K562 (cell line): ENCODE data around the gene TP53TG5. TPM values are rescaled to one million over a fixed set of nuclear protein-coding genes. Genes with fewer than 3 reads are reported as not detected.

Experiments used
- ATAC-seq: fragments of 200-7000 bp; cut with Tn5 transposase; 3 replicates; pipeline ENCODE4 v1.9.1; 2020; ENCODE audit warnings: moderate library complexity
- BruUV-seq: library from RNA; stranded (reverse); fragments of 400-500 nt; replicated peaks from 2 replicates; lab custom pipeline; 2021; lab: Mats Ljungman, UMichigan
- CTCF ChIA-PET: fragments of 300-600 bp; formaldehyde crosslinking; extraction: SDS; loops from one replicate; lab custom pipeline; 2021; ENCODE audit warnings: low intra/inter-chr PET ratio; lab: Yijun Ruan, JAX
- POLR2A ChIA-PET: fragments of 300-600, 350-650 bp; sonication (Branson Sonifier 250); formaldehyde crosslinking; extraction: SDS; loops from one replicate; lab custom pipeline; 2021; ENCODE audit warnings: antibody characterized with exemption, inconsistent platforms; lab: Yijun Ruan, JAX
- DNase-seq, 4 experiments: peaks; one replicate each; pipeline versions ENCODE4 v3.0.0 to v3.0.0-alpha.2; 2011 to 2018; ENCODE audit warnings: low spot score in 3 of 4, mixed read lengths in 3 of 4; ENCODE audit errors: extremely low read depth in 1 of 4
- FAIRE-seq: peaks from 2 replicates; lab custom pipeline; 2011; peaks lifted over from hg19 to GRCh38; lab: Jason Lieb, UNC
- H2AFZ ChIP-seq: 2 replicates; pipeline ENCODE4 v1.6.0; 2011; ENCODE audit warnings: low read depth, low read length, control low read depth, inconsistent platforms
- H3K27ac ChIP-seq: fragments of 200-600 bp; 3 replicates; pipeline ENCODE4 v1.8.0; 2011; ENCODE audit warnings: low read depth, mild to moderate bottlenecking, control low read depth, inconsistent platforms, low read length, moderate library complexity, mixed read lengths; ENCODE audit errors: extremely low read depth
- H3K27me3 ChIP-seq, 2 experiments: fragments of 300-600 bp in 1 of 2; 2 replicates in 1 of 2; 3 replicates in 1 of 2; pipeline versions ENCODE4 v1.6.0 to v1.8.0; 2011; ENCODE audit warnings: inconsistent platforms in 2 of 2, low read length in 2 of 2, mild to moderate bottlenecking in 1 of 2, mixed read lengths in 1 of 2, moderate library complexity in 1 of 2; ENCODE audit not compliant: control insufficient read depth in 2 of 2, insufficient read depth in 2 of 2
- H3K36me3 ChIP-seq: fragments of 300-600 bp; 3 replicates; pipeline ENCODE4 v1.8.0; 2011; ENCODE audit warnings: mild to moderate bottlenecking, low read length, inconsistent platforms; ENCODE audit not compliant: control insufficient read depth, insufficient read depth
- H3K4me1 ChIP-seq, 2 experiments: fragments of 200-600 bp in 1 of 2; replicated peaks in 1 of 2; 2 replicates in 1 of 2; 3 replicates in 1 of 2; pipeline versions ENCODE4 v1.5.1 to v1.8.0; 2011; ENCODE audit warnings: inconsistent platforms in 2 of 2, low read length in 2 of 2, mild to moderate bottlenecking in 1 of 2, mixed read lengths in 1 of 2, moderate library complexity in 1 of 2; ENCODE audit not compliant: control insufficient read depth in 2 of 2, insufficient read depth in 2 of 2
- H3K4me2 ChIP-seq: 2 replicates; pipeline ENCODE4 v1.6.1; 2011; ENCODE audit warnings: low read length, control low read depth, inconsistent platforms, mixed read lengths; ENCODE audit not compliant: insufficient read depth
- H3K4me3 ChIP-seq: fragments of 200-600 bp; sonication (generic), shearing (Covaris generic); 2 replicates; pipeline ENCODE4 v1.5.1; 2016; ENCODE audit warnings: control low read depth, inconsistent platforms
- H3K79me2 ChIP-seq: fragments of 200-600 bp; 3 replicates; pipeline ENCODE4 v1.8.0; 2011; ENCODE audit warnings: low read length, inconsistent platforms; ENCODE audit not compliant: control insufficient read depth, insufficient read depth
- H3K9ac ChIP-seq, 2 experiments: 2 replicates each; pipeline versions ENCODE4 v1.6.0 to v1.6.1; 2011; ENCODE audit warnings: low read depth in 2 of 2, low read length in 2 of 2, control low read depth in 1 of 2, inconsistent platforms in 1 of 2, mild to moderate bottlenecking in 1 of 2, mixed read lengths in 1 of 2; ENCODE audit not compliant: insufficient read depth in 1 of 2
- H3K9me1 ChIP-seq: one replicate; pipeline ENCODE4 v1.6.0; 2011; ENCODE audit warnings: inconsistent platforms, mild to moderate bottlenecking, low read length, moderate library complexity; ENCODE audit not compliant: control insufficient read depth, insufficient read depth
- H3K9me3 ChIP-seq: replicated peaks from 2 replicates; pipeline ENCODE4 v1.5.1; 2011; ENCODE audit warnings: low read depth, low read length, inconsistent platforms; ENCODE audit not compliant: control insufficient read depth, insufficient read depth
- H4K20me1 ChIP-seq: replicated peaks from 2 replicates; pipeline ENCODE4 v1.6.1; 2011; ENCODE audit warnings: low read length, inconsistent platforms, mixed read lengths; ENCODE audit not compliant: control insufficient read depth, insufficient read depth
- EGR1 ChIP-seq: fragments of 450-650 bp; conservative IDR thresholded peaks from 2 replicates; pipeline ENCODE4 v1.6.1; 2017; ENCODE audit warnings: mild to moderate bottlenecking
- FOXK1 ChIP-seq: sonication (generic); formaldehyde crosslinking; IDR thresholded peaks from 2 replicates; pipeline ENCODE4 v1.8.0; 2022; ENCODE audit warnings: missing genetic modification reagents, mild to moderate bottlenecking, borderline replicate concordance
- HOXB6 ChIP-seq: fragments of 250-450 bp; sonication (Bioruptor Pico); IDR thresholded peaks from 2 replicates; pipeline ENCODE4 v1.5.1; 2022; ENCODE audit warnings: mild to moderate bottlenecking, borderline replicate concordance
- NUFIP1 ChIP-seq: fragments of 450-650 bp; IDR thresholded peaks from 2 replicates; pipeline ENCODE4 v1.6.1; 2018; ENCODE audit not compliant: partially characterized antibody
- PHF20 ChIP-seq: fragments of 450-650 bp; IDR thresholded peaks from 2 replicates; pipeline ENCODE4 v1.6.1; 2018; ENCODE audit not compliant: partially characterized antibody
- RBFOX2 ChIP-seq: fragments of 200-400 bp; formaldehyde crosslinking; IDR thresholded peaks from 2 replicates; pipeline ENCODE4 v1.6.1; 2017; ENCODE audit warnings: low read depth, mild to moderate bottlenecking, low read length, moderate library complexity
- RFX1 ChIP-seq: fragments of 450-650 bp; IDR thresholded peaks from 2 replicates; pipeline ENCODE4 v1.6.1; 2016; ENCODE audit warnings: mild to moderate bottlenecking, moderate library complexity
- SRSF9 ChIP-seq: fragments of 200-400 bp; formaldehyde crosslinking; IDR thresholded peaks from 2 replicates; pipeline ENCODE4 v1.6.1; 2017; ENCODE audit warnings: low read depth, low read length, borderline replicate concordance
- ZNF583 ChIP-seq: fragments of 250-450 bp; sonication (Bioruptor Pico); IDR thresholded peaks from 2 replicates; pipeline ENCODE4 v1.4.0; 2020
- WGBS: fragments of 100-300 bp; shearing (Covaris generic); methylation state at CpG from one replicate; pipeline ENCODE4 v1.1.6; 2016; ENCODE audit warnings: low coverage, mixed read lengths; ENCODE audit not compliant: insufficient coverage; ENCODE audit errors: missing lambda C conversion rate; 5-methylcytosine and 5-hydroxymethylcytosine counted together
- in situ Hi-C: fragments of 300-500 bp; cut with MboI; formaldehyde crosslinking; loops from 4 replicates; pipeline ENCODE4 v1.15.0; 2018; ENCODE audit warnings: inconsistent platforms, mixed read lengths
- intact Hi-C: fragments of 100-400 bp; cut with micrococcal nuclease; formaldehyde crosslinking; loops from 2 replicates; pipeline ENCODE4 v1.14.2; 2022
- polyA plus RNA-seq, 8 experiments: library from polyadenylated mRNA; depleted of rRNA in 4 of 8; stranded (reverse) in 5 of 8; unstranded in 3 of 8; fragments of >200 nt; fragmentation: Nextera tagmentation in 2 of 8; fragmentation: Illumina TruSeq in 1 of 8; extraction: Ambion mirVana in 2 of 8; extraction: Trizol in 1 of 8; gene quantifications; 2 replicates each; pipeline versions ENCODE4 v1.2.1 to v1.2.3, GENCODE V29; 2011 to 2014; ENCODE audit warnings: inconsistent platforms in 1 of 8, missing spikeins in 1 of 8
- total RNA-seq, 7 experiments: library from RNA; depleted of rRNA in 6 of 7; stranded (reverse); fragments of >200 nt in 6 of 7; fragmentation: Illumina TruSeq in 2 of 7; extraction: Trizol in 2 of 7; gene quantifications; 2 replicates each; pipeline versions ENCODE4 v1.2.1 to v1.2.3, GENCODE V29; 2011 to 2021; ENCODE audit warnings: low replicate concordance in 1 of 7

The TP53TG5 gene
- total and polyA plus RNA-seq, 9 of the 15 experiments (the other 6 are each of a cell fraction or from before 2014, with no cell fraction given), result 0.04 to 0.05 (median 0.04) TPM; not detected in 6

DNA sequence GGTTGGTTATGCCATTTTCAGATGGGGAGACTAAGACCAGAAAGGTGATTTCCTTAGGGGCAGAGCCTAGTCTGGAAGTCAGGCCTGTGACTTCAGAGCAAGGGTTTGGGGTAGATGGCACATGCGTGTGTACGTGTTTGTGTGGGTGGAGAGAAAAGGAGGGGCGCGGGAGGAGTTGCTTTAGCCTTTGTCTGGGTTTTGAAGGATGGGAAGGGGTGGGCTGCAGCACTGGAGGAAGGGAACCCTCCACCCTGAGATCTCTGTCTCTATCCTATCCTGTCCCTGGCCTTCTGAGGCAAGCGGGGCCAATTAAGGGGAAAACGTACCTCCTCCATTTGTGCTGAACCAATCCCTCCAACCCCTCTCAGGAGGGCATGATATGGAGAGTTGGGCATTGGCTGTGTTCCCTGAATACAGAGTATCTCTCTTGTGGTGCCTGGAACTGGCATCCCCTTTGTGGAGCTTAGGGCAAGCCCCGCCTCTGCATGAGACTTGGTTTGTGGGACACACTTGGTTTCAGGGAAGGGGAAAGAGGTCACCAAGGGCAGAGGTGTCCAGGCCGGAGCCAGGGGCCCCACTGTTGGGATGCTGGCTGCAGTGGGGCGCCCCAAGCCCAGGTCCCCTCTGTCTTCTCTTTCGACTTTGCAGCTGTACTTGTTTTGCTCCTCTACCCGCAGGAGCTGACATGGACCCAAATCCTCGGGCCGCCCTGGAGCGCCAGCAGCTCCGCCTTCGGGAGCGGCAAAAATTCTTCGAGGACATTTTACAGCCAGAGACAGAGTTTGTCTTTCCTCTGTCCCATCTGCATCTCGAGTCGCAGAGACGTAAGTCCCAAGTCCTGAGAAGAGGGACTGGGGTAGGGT lies 29.9 kb upstream of the TP53TG5 start, which contains the start of gene DBNDD2:
Gene DBNDD2, plus strand, starts transcription at position 507 of the 863 bp plus-strand sequence. Its CDS starts 179 bp downstream, at position 686.
- no peaks in the 10 kb centered on the region; a peak in 1 of 5 replicates for H3K27me3 ChIP-seq
- DNase-seq, result no peak
- H3K36me3 ChIP-seq, result peaks cover 19% of the 10 kb centered on the region
- peaks cover 17% of the 10 kb centered on the region; the same call in 2 of the 3 replicates for H3K79me2 ChIP-seq
- H3K27ac ChIP-seq, result no peak within 1 kb of the TSS; the same call in 2 of the 3 replicates
- no TSS peak for BruUV-seq
- ChIA-PET CTCF (no interaction called here), POLR2A (interaction anchor here (1.0 to 1.7 kb wide), 4 partner anchors 8 to 37 kb away, joined by 3 to 9 read pairs (median 4); partner anchors contain the start of gene PIGT)
- peak within 1 kb of the TSS; percentile 72 to 89; a peak in 3 of 4 replicates for H3K9ac ChIP-seq
- 87% methylated on average over 21 of the region's 21 CpGs for WGBS
- no peaks in the 10 kb centered on the region for H3K9me1 ChIP-seq
- H2AFZ ChIP-seq, result peak within 1 kb of the TSS; percentile 96; the same call in 1 of the 2 replicates
- H3K4me3 ChIP-seq, result peak within 1 kb of the TSS; percentile 70
- H3K4me2 ChIP-seq, result peak within 1 kb of the TSS; percentile 90
- intact Hi-C loops, result no loop called here
- H3K4me1 ChIP-seq, result peaks cover 23 to 25% of the 10 kb centered on the region in 2 experiments; a peak in 4 of 5 replicates
- in situ Hi-C loops, result no loop called here
- H3K9me3 ChIP-seq, result no peaks in the 10 kb centered on the region
- no peaks in the 10 kb centered on the region for H4K20me1 ChIP-seq
- TF ChIP-seq SRSF9, result no peak
- no peak for TF ChIP-seq RFX1
- TF ChIP-seq RBFOX2, result 0 out of 2 replicates have a peak, but pooled peaks have one; percentile 17
- no peak for TF ChIP-seq PHF20
- TF ChIP-seq EGR1, result peak; percentile 28; the same call in 1 of the 2 replicates
- no peak for TF ChIP-seq ZNF583 (CRISPR knock-in tag)
- no peak for TF ChIP-seq FOXK1 (CRISPR knock-in tag)
- TF ChIP-seq HOXB6 (CRISPR knock-in tag), result no peak
- TF ChIP-seq NUFIP1, result no peak
- FAIRE-seq, result no peak
- no peak for ATAC-seq
